ENCODE results near the gene KRTAP9-9.
"Not testable (repeated sequence)": the region's sequence is repeated elsewhere in the genome, so short reads cannot be mapped to it uniquely, and the experiment has no call there.

The KRTAP9-9 gene

GRCh38 chr17:41223821-41224220 is 31.4 kb upstream of the KRTAP9-9 start:
- Histone ChIP-seq H3K4me3 (ENCODE audit: low read depth in 1 of 2, low read length in 2 of 2) (no peak overlapping the region), H3K4me2 (ENCODE audit: insufficient read depth, low read length) (no peak overlapping the region), H3K9me3 (ENCODE audit: insufficient read depth, low read length, severe bottlenecking) (no peaks in the 10 kb centered on the region), H2AFZ (ENCODE audit: low read depth, low read length) (no peak overlapping the region), H3K79me2 (ENCODE audit: insufficient read depth, low read length) (no peaks in the 10 kb centered on the region), H3K36me3 (ENCODE audit: insufficient read depth, low read length) (no peaks in the 10 kb centered on the region), H3K9ac (ENCODE audit: low read depth, low read length) (no peak overlapping the region), H3K27ac (ENCODE audit: low read length) (no peak overlapping the region), H3K4me1 (ENCODE audit: insufficient read depth, low read length) (no peaks in the 10 kb centered on the region), H4K20me1 (ENCODE audit: insufficient read depth, low read length) (no peaks in the 10 kb centered on the region), H3K27me3 (ENCODE audit: insufficient read depth, low read length, poor library complexity) (peaks cover 10% of the 10 kb centered on the region)
- no peak for DNase-seq
- no peak for TF ChIP-seq EZH2 (IDR thresholded peaks at IDR 0.05; ENCODE audit: borderline replicate concordance, low read depth, low read length, severe bottlenecking)
- TF ChIP-seq CTCF (IDR thresholded peaks at IDR 0.05; ENCODE audit: borderline replicate concordance, extremely low read depth, low read length, poor library complexity, severe bottlenecking): no peak
- no peak for ATAC-seq (ENCODE audit: insufficient read depth, low read depth)

- ATAC-seq (ENCODE audit: insufficient read depth, low read depth): no peak
- Histone ChIP-seq H2AFZ (ENCODE audit: low read depth, low read length) (no peak overlapping the region), H3K27ac (ENCODE audit: low read length) (no peak overlapping the region), H3K9me3 (ENCODE audit: insufficient read depth, low read length, severe bottlenecking) (no peaks in the 10 kb centered on the region), H3K27me3 (ENCODE audit: insufficient read depth, low read length, poor library complexity) (peaks cover 10% of the 10 kb centered on the region), H3K4me3 (ENCODE audit: low read depth in 1 of 2, low read length in 2 of 2) (no peak overlapping the region), H3K4me1 (ENCODE audit: insufficient read depth, low read length) (no peaks in the 10 kb centered on the region), H3K36me3 (ENCODE audit: insufficient read depth, low read length) (no peaks in the 10 kb centered on the region), H3K4me2 (ENCODE audit: insufficient read depth, low read length) (no peak overlapping the region), H3K9ac (ENCODE audit: low read depth, low read length) (no peak overlapping the region), H4K20me1 (ENCODE audit: insufficient read depth, low read length) (no peaks in the 10 kb centered on the region), H3K79me2 (ENCODE audit: insufficient read depth, low read length) (no peaks in the 10 kb centered on the region)
- TF ChIP-seq EZH2 (IDR thresholded peaks at IDR 0.05; ENCODE audit: borderline replicate concordance, low read depth, low read length, severe bottlenecking) (no peak), CTCF (IDR thresholded peaks at IDR 0.05; ENCODE audit: borderline replicate concordance, extremely low read depth, low read length, poor library complexity, severe bottlenecking) (no peak)
- DNase-seq: no peak
Observed at GRCh38 chr17:41226051-41226450, 29.1 kb upstream of the KRTAP9-9 start.

GRCh38 chr17:41226598-41227095 is 28.5 kb upstream of the KRTAP9-9 start, which contains the start of gene KRTAP9-2:
Gene KRTAP9-2, plus strand, starts transcription at chr17:41226648. Its CDS starts 7 bp downstream, at chr17:41226655.
- H3K79me2 ChIP-seq (ENCODE audit: insufficient read depth, low read length); H3K4me1 ChIP-seq (ENCODE audit: insufficient read depth, low read length); ATAC-seq (ENCODE audit: insufficient read depth, low read depth); H3K9ac ChIP-seq (ENCODE audit: low read depth, low read length); H3K4me3 ChIP-seq (ENCODE audit: low read depth in 1 of 2, low read length in 2 of 2); H4K20me1 ChIP-seq (ENCODE audit: insufficient read depth, low read length); H3K9me3 ChIP-seq (ENCODE audit: insufficient read depth, low read length, severe bottlenecking); H3K36me3 ChIP-seq (ENCODE audit: insufficient read depth, low read length); H3K4me2 ChIP-seq (ENCODE audit: insufficient read depth, low read length); DNase-seq; H2AFZ ChIP-seq (ENCODE audit: low read depth, low read length); H3K27ac ChIP-seq (ENCODE audit: low read length); H3K27me3 ChIP-seq (ENCODE audit: insufficient read depth, low read length, poor library complexity): not testable (repeated sequence)

GRCh38 chr17:41230094-41230493 is 25.1 kb upstream of the KRTAP9-9 start:
- Histone ChIP-seq H4K20me1 (ENCODE audit: insufficient read depth, low read length) (no peaks in the 10 kb centered on the region), H3K9me3 (ENCODE audit: insufficient read depth, low read length, severe bottlenecking) (no peaks in the 10 kb centered on the region), H3K79me2 (ENCODE audit: insufficient read depth, low read length) (no peaks in the 10 kb centered on the region), H3K36me3 (ENCODE audit: insufficient read depth, low read length) (no peaks in the 10 kb centered on the region), H3K4me3 (ENCODE audit: low read depth in 1 of 2, low read length in 2 of 2) (no peak overlapping the region), H3K9ac (ENCODE audit: low read depth, low read length) (no peak overlapping the region), H3K4me1 (ENCODE audit: insufficient read depth, low read length) (no peaks in the 10 kb centered on the region), H3K4me2 (ENCODE audit: insufficient read depth, low read length) (no peak overlapping the region), H2AFZ (ENCODE audit: low read depth, low read length) (no peak overlapping the region), H3K27me3 (ENCODE audit: insufficient read depth, low read length, poor library complexity) (peaks cover 18% of the 10 kb centered on the region), H3K27ac (ENCODE audit: low read length) (no peak overlapping the region)
- ATAC-seq (ENCODE audit: insufficient read depth, low read depth) (no peak), DNase-seq (no peak)
- TF ChIP-seq CTCF (IDR thresholded peaks at IDR 0.05; ENCODE audit: borderline replicate concordance, extremely low read depth, low read length, poor library complexity, severe bottlenecking) (no peak), EZH2 (IDR thresholded peaks at IDR 0.05; ENCODE audit: borderline replicate concordance, low read depth, low read length, severe bottlenecking) (no peak)

Data from DND-41 (cell line).